ENCODE data around the gene EDN2.

DNA sequence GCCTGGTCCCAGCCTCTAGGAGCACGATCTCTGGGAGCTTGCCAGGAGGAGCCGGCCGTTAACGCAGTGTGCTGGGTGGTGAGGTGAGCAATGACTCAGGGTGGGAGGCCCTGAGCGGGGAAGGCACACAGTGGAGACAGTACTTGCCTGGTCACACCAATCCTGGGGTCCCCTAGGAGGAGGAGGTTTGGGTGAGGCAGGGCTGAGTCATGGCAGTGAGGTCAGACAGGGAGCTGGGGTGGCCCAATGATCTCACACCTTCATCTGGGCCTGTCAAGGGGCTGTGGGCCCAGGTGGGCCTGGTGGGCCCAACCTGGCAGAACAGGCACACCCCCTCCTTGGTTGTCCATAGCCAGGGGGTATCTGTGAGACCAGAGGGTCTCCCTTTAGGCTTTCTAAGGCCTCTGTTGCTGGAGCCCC, 8.6 kb upstream of the EDN2 start:
- TF ChIP-seq, protein P1, sequence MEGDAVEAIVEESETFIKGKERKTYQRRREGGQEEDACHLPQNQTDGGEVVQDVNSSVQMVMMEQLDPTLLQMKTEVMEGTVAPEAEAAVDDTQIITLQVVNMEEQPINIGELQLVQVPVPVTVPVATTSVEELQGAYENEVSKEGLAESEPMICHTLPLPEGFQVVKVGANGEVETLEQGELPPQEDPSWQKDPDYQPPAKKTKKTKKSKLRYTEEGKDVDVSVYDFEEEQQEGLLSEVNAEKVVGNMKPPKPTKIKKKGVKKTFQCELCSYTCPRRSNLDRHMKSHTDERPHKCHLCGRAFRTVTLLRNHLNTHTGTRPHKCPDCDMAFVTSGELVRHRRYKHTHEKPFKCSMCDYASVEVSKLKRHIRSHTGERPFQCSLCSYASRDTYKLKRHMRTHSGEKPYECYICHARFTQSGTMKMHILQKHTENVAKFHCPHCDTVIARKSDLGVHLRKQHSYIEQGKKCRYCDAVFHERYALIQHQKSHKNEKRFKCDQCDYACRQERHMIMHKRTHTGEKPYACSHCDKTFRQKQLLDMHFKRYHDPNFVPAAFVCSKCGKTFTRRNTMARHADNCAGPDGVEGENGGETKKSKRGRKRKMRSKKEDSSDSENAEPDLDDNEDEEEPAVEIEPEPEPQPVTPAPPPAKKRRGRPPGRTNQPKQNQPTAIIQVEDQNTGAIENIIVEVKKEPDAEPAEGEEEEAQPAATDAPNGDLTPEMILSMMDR (IDR thresholded peaks at IDR 0.05; ENCODE audit: poor library complexity): no peak
- TF ChIP-seq EZH2 (IDR thresholded peaks at IDR 0.05; ENCODE audit: borderline replicate concordance): no peak
